Smooth muscle cell (in vitro differentiated cells): Measurements from ENCODE around the gene STPG1. TPM values are rescaled to one million over a fixed set of nuclear protein-coding genes. Genes with fewer than 3 reads are reported as not detected.

Experiments used
- DNase-seq: peaks from one replicate; lab custom pipeline; 2025; ENCODE audit not compliant: unreplicated experiment; lab: John Stamatoyannopoulos, UW
- H2AFZ ChIP-seq: fragments of 200-600 bp; sonication (generic); 2 replicates; pipeline ENCODE4 v1.6.0; 2016; ENCODE audit warnings: antibody characterized with exemption, low read depth, mild to moderate bottlenecking
- H3F3A ChIP-seq: fragments of 200-600 bp; sonication (generic); 2 replicates; pipeline ENCODE4 v1.6.0; 2017; ENCODE audit warnings: antibody characterized with exemption, low read depth
- H3K27ac ChIP-seq: fragments of 200-600 bp; sonication (generic); 2 replicates; pipeline ENCODE4 v1.5.1; 2016; ENCODE audit warnings: low read depth, mild to moderate bottlenecking
- H3K27me3 ChIP-seq: fragments of 200-600 bp; sonication (generic); 2 replicates; pipeline ENCODE4 v1.6.1; 2016; ENCODE audit warnings: low read depth, mild to moderate bottlenecking
- H3K36me3 ChIP-seq: fragments of 200-600 bp; sonication (generic); 2 replicates; pipeline ENCODE4 v1.5.1; 2016; ENCODE audit warnings: low read depth
- H3K4me1 ChIP-seq: fragments of 200-600 bp; sonication (generic); 2 replicates; pipeline ENCODE4 v1.5.1; 2016; ENCODE audit warnings: low read depth
- H3K4me2 ChIP-seq: fragments of 200-600 bp; sonication (generic); 2 replicates; pipeline ENCODE4 v1.6.0; 2016; ENCODE audit warnings: mild to moderate bottlenecking
- H3K4me3 ChIP-seq: fragments of 200-600 bp; sonication (generic); 2 replicates; pipeline ENCODE4 v1.5.1; 2016; ENCODE audit warnings: mild to moderate bottlenecking
- H3K79me2 ChIP-seq: fragments of 200-600 bp; sonication (generic); 2 replicates; pipeline ENCODE4 v1.6.0; 2016; ENCODE audit warnings: low read depth, mild to moderate bottlenecking
- H3K9ac ChIP-seq: fragments of 200-600 bp; sonication (generic); 2 replicates; pipeline ENCODE4 v1.6.0; 2016; ENCODE audit warnings: low read depth
- H3K9me3 ChIP-seq: fragments of 200-600 bp; sonication (generic); replicated peaks from 2 replicates; pipeline ENCODE4 v1.5.1; 2016; ENCODE audit warnings: low read depth
- H4K20me1 ChIP-seq: fragments of 200-600 bp; sonication (generic); 2 replicates; pipeline ENCODE4 v1.6.0; 2016; ENCODE audit warnings: low read depth
- WGBS: methylation state at CpG from one replicate; pipeline ENCODE4 v1.1.7; 2016; ENCODE audit warnings: low lambda C conversion rate; 5-methylcytosine and 5-hydroxymethylcytosine counted together
- polyA plus RNA-seq: library from polyadenylated mRNA; unstranded; fragments of >200 nt; fragmentation: Nextera tagmentation; extraction: Ambion mirVana; gene quantifications from 2 replicates; pipeline ENCODE4 v1.2.1, GENCODE V29; 2016
- total RNA-seq: library from RNA; depleted of rRNA; stranded (reverse); fragments of >200 nt; gene quantifications from 2 replicates; pipeline ENCODE4 v1.2.3, GENCODE V29; 2014
- TF ChIP-seq, protein P1 (sequence below): fragments of 200-600 bp; sonication (generic); IDR thresholded peaks from 2 replicates; pipeline ENCODE4 v1.5.1; 2017; ENCODE audit warnings: borderline replicate concordance, mild to moderate bottlenecking, antibody characterized with exemption; ENCODE audit not compliant: insufficient read depth, poor library complexity, severe bottlenecking

STPG1 gene
- total and polyA plus RNA-seq, 2 experiments from 2014 or later: 4.9 to 6.8 TPM

- no peaks in the 10 kb centered on the region for H3K36me3 ChIP-seq
- H3K27me3 ChIP-seq: no peaks in the 10 kb centered on the region
- no peaks in the 10 kb centered on the region for H4K20me1 ChIP-seq
- WGBS: 64% methylated on average over 19 of the region's 19 CpGs
- H3K4me3 ChIP-seq: no peak overlapping the region
- H3K79me2 ChIP-seq: no peaks in the 10 kb centered on the region
- H2AFZ ChIP-seq: no peak overlapping the region
- H3K4me1 ChIP-seq: no peaks in the 10 kb centered on the region
- H3K9ac ChIP-seq: no peak overlapping the region
- no peak overlapping the region for H3K4me2 ChIP-seq
- H3K27ac ChIP-seq: no peak overlapping the region
- TF ChIP-seq, protein P1, sequence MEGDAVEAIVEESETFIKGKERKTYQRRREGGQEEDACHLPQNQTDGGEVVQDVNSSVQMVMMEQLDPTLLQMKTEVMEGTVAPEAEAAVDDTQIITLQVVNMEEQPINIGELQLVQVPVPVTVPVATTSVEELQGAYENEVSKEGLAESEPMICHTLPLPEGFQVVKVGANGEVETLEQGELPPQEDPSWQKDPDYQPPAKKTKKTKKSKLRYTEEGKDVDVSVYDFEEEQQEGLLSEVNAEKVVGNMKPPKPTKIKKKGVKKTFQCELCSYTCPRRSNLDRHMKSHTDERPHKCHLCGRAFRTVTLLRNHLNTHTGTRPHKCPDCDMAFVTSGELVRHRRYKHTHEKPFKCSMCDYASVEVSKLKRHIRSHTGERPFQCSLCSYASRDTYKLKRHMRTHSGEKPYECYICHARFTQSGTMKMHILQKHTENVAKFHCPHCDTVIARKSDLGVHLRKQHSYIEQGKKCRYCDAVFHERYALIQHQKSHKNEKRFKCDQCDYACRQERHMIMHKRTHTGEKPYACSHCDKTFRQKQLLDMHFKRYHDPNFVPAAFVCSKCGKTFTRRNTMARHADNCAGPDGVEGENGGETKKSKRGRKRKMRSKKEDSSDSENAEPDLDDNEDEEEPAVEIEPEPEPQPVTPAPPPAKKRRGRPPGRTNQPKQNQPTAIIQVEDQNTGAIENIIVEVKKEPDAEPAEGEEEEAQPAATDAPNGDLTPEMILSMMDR: no peak
- H3F3A ChIP-seq: no peaks in the 10 kb centered on the region
- no peaks in the 10 kb centered on the region for H3K9me3 ChIP-seq
- no peak for DNase-seq
Observed at GRCh38 chr1:24347159-24347934, 66.2 kb downstream of the STPG1 start.

DNA sequence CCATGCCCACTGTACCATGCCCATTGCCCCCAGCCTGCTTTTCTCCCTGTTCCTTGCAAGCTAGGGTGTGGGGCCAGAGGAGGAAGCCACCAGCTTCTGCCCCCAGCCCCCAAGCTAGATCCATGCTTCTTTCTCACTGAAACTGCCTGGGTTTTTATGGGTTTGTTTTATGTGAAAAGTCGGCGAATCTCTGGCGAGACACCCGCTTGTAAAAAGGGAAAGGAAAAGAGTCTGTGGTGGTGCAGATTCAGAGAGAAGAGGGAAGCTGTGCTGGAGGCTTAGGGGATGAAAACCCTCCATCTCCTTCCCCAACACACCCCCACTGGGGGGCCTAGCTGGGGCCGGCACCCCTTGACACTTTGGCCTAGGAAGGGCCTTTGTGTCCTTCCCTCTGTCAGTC, 68.2 kb downstream of the STPG1 start:
- TF ChIP-seq, protein P1: no peak
- DNase-seq: no peak
- no peak overlapping the region for H2AFZ ChIP-seq

DNA sequence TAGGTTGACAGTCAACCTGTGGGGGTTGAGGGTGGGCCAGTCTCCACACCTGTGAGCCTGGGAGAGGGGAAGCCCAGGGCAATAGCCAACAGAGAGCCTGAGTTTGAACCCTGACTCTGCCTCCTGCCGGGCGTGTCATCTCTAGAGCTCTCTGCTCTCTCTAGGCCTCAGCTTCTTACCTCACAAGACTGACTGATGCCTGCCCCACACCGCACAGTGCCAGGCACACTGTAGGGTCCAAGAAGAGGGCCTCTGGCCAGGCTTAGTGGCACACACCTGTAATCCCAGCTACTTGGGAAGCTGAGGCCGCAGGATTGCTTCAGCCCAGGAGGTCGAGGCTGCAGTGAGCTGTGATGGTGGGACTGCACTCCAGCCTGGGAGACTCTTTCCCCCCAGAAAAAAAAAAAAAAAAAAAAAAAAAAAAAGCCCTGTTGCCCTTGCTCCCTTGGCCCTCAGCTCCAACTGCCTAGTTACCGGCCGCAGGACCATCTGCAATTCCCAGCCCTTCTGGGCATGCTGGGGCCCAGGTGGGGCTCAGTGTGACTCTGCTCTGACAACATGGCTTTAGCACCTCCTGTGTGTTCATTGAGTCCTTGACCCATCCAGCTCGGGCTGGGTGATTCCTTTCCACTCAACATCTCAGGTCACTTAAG, 69.4 kb downstream of the STPG1 start:
- H3K4me2 ChIP-seq: no peak overlapping the region
- H3K9me3 ChIP-seq: no peaks in the 10 kb centered on the region
- no peak for DNase-seq
- no peak overlapping the region for H3K4me3 ChIP-seq
- no peaks in the 10 kb centered on the region for H3K36me3 ChIP-seq
- H3F3A ChIP-seq: peaks cover 9% of the 10 kb centered on the region
- no peaks in the 10 kb centered on the region for H3K27me3 ChIP-seq
- no peak overlapping the region for H3K27ac ChIP-seq
- peaks cover 5% of the 10 kb centered on the region for H3K4me1 ChIP-seq
- 91% methylated on average over 8 of the region's 8 CpGs for WGBS
- H3K9ac ChIP-seq: no peak overlapping the region
- no peaks in the 10 kb centered on the region for H4K20me1 ChIP-seq
- TF ChIP-seq, protein P1: no peak
- no peaks in the 10 kb centered on the region for H3K79me2 ChIP-seq
- no peak overlapping the region for H2AFZ ChIP-seq

More for the DNA sequence above, 68.2 kb downstream of the STPG1 start:
- Histone ChIP-seq H3K36me3 (no peaks in the 10 kb centered on the region), H4K20me1 (no peaks in the 10 kb centered on the region), H3K27ac (no peak overlapping the region), H3K4me1 (peaks cover 5% of the 10 kb centered on the region), H3F3A (peaks cover under 1% of the 10 kb centered on the region), H3K27me3 (no peaks in the 10 kb centered on the region), H3K9me3 (no peaks in the 10 kb centered on the region), H3K4me3 (no peak overlapping the region), H3K4me2 (no peak overlapping the region), H3K79me2 (no peaks in the 10 kb centered on the region), H3K9ac (no peak overlapping the region)
- 13% methylated on average over 5 of the region's 5 CpGs for WGBS
